NCI-H1105 (cell line): Measurements from ENCODE around the gene APOH.

Experiments used
- DNase-seq: peaks from one replicate; lab custom pipeline; 2025; lab: John Stamatoyannopoulos, UW

The APOH gene

DNA sequence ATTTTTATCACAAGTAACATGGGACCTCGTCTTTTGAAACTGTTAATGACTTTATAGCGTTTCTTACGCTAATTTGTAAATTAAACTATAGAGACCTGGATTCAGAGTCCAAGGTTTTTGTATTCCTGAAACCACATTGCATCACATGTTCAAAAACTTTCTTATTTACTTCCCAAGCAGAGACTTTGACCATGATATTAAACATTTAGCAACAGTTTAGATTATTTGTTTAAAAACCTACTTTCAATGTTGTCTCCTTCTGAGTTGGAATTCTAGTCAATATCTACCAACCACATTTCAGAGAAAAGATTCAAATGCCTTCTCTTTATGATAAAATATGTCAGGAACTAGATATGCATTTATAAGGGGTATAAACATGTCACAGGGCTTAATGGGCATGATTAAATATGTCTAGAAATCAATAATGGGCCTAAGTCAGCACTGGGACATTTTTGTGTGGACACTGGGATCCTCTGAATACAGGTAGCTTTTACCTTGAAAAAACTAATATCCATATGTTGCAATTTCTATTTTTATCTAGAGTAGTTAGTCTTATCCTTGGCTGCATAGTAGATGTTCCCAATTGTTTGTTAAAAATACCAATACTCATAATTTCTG lies 6.3 kb upstream of the APOH start:
- no peak for DNase-seq

GRCh38 chr17:66234611-66235010 lies 5.4 kb upstream of the APOH start:
- no peak for DNase-seq

- no peak for DNase-seq
Observed at GRCh38 chr17:66233023-66233753, 4.0 kb upstream of the APOH start.

- no peak for DNase-seq
Observed at GRCh38 chr17:66230922-66231591, 1.8 kb upstream of the APOH start.

DNA sequence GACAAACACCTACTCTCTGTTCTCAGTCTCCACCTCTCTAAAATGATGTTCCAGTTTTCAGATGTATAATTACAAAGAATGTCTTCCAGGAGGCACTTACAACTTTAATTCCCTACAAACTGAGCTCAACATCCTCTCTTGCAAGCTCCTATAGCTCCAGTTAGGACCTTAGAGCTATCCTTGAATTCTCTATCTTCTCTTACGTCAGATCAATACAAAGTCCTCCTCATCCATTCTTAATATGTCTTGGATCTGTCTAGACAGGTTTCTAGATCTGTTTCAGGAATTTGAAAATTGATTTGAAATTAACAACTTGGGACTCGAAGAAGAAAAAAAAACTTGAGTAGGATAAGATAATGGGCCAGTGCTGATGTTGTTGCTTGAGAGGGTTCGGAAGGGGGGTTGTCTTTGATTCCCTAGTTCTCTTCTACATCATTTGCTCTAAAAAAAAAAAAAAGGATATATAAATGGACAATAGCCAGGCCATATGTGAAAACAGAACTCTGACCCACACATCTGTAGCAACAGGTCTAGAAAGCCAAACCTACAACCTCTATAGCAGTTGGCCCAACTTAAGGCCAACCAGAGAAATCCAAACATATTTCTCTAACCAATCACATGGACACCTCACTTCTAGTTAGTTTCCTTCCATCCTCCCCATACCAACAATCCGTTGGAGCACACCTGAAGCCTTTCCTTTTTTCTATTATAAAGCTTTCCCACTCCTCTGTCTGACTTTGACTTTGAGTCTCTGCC lies 746 bp upstream of the APOH start:
- no peak for DNase-seq

DNA sequence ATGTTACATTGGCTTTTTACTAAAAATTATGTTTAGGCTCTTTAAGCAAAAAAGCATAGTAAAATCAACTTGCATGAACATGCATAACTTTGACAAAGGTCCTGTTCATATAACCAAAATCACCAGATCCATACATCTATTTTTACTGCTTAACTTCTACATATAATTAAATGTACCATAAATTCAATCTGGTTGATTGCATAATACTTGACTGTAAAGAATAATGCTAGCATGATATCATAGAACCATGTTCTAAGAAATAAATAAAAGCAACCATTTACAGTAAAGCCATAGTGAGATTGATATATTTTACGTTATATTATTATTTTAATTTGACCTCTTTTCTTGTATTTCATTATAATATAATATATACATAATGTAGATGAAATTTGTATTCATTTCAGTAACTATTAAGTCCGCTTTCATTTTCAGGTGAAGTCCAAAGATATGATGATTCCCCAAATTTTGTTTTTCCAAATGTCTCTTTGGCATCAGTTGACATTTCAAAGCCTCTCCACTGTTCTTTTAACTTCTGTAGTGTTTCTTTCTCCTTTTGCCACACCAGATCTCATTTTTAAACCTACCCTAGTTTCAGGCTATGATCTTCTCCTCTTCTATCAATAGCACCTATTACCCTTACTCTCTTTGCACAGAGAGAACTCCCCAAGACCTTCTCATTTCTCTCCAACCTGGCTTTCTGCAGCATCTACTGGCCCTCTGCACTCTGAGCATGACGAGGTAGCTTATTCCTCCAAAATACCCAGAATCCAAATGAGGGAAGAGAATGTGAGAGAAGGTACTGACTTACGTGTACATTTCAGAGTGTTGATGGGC lies 1.8 kb downstream of the APOH start:
- DNase-seq = no peak

- no peak for DNase-seq
Observed at GRCh38 chr17:66222798-66223350, 6.3 kb downstream of the APOH start.

GRCh38 chr17:66221755-66222530 lies 7.3 kb downstream of the APOH start:
- no peak for DNase-seq

- DNase-seq = no peak
Observed at GRCh38 chr17:66221343-66221742, 7.9 kb downstream of the APOH start.

GRCh38 chr17:66220079-66220835 lies 9.0 kb downstream of the APOH start:
- DNase-seq = no peak

GRCh38 chr17:66215529-66215911 lies 13.7 kb downstream of the APOH start:
- DNase-seq = no peak

- peak; percentile 30 for DNase-seq
Observed at GRCh38 chr17:66214884-66215528, 14.2 kb downstream of the APOH start.

GRCh38 chr17:66211047-66211810 lies 18.0 kb downstream of the APOH start:
- DNase-seq = no peak

- DNase-seq = no peak
Observed at GRCh38 chr17:66210208-66210574, 19.0 kb downstream of the APOH start.

DNA sequence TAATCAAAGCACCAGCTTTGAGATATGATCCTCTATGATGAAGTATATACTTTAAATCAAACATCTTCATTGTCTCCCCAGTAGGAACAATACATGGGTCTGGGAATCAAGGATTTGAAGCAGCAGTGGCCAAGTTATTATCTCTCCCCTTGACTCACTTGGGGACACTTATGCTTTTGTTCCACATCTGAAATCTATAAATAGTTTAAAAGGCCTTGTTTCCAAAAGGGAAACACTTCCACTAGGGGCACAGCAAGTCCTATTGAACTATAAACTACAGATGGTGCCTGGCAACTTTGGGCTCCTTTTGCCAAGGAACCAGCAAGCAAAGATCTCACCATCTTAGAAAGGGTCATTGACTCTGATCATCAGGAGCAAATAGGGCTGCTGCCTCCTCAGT lies 21.3 kb downstream of the APOH start:
- no peak for DNase-seq

- no peak for DNase-seq
Observed at GRCh38 chr17:66203274-66204015, 25.8 kb downstream of the APOH start.

GRCh38 chr17:66200685-66201092 lies 28.5 kb downstream of the APOH start:
- peak; percentile 35 for DNase-seq

DNA sequence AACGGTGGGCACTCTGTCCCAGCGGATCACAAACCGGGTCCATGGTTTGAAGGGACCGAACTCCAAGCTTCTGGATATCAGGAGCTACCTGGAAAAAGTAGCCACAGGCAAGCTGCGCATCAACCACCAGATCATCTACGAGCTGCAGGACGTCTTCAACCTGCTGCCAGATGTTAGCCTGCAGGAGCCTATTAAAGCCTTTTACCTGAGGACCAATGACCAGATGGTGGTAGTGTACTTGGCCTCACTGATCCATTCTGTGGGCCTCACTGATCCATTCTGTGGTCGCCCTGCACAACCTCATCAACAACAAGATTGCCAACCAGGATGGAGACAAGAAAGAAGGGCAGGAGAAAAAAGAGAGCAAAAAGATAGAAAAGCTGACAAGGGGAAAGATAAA lies 31.0 kb downstream of the APOH start:
- no peak for DNase-seq
